A673 (cell line): ENCODE measurements around the gene MGAT4A. TPM values are rescaled to one million over a fixed set of nuclear protein-coding genes. Genes with fewer than 3 reads are reported as not detected.

Experiments used
- BruUV-seq: library from RNA; stranded (reverse); fragments of 400-500 nt; replicated peaks from 2 replicates; lab custom pipeline; 2021; lab: Mats Ljungman, UMichigan
- CTCF ChIA-PET: fragments of 300-600 bp; sonication (Branson Sonifier 250); formaldehyde crosslinking; loops from one replicate; lab custom pipeline; 2022; ENCODE audit warnings: antibody characterized with exemption; lab: Charles Lee
- POLR2A ChIA-PET: fragments of 300-600 bp; sonication (Branson Sonifier 250); formaldehyde crosslinking; loops from one replicate; lab custom pipeline; 2022; ENCODE audit warnings: antibody characterized with exemption; ENCODE audit not compliant: low non-redundant PET; lab: Charles Lee
- DNase-seq: peaks from one replicate; pipeline ENCODE4 v3.0.0-alpha.2; 2015; ENCODE audit warnings: low spot score
- H3K27ac ChIP-seq: fragments of 200-600 bp; sonication (generic); 2 replicates; pipeline ENCODE4 v1.5.1; 2016; ENCODE audit warnings: mixed run types, low read depth, mild to moderate bottlenecking, mixed read lengths, antibody characterized with exemption, low read length; ENCODE audit not compliant: poor library complexity, severe bottlenecking
- H3K27me3 ChIP-seq: fragments of 200-600 bp; sonication (generic); replicated peaks from 2 replicates; pipeline ENCODE4 v1.6.1; 2017; ENCODE audit warnings: mixed run types, low read depth, mild to moderate bottlenecking, mixed read lengths, antibody characterized with exemption, low read length; ENCODE audit not compliant: insufficient read depth, poor library complexity
- H3K36me3 ChIP-seq: fragments of 200-600 bp; sonication (generic); 2 replicates; pipeline ENCODE4 v1.6.1; 2016; ENCODE audit warnings: mixed run types, mild to moderate bottlenecking, mixed read lengths, antibody characterized with exemption, low read length; ENCODE audit not compliant: insufficient read depth, poor library complexity, severe bottlenecking
- H3K4me1 ChIP-seq: fragments of 200-600 bp; sonication (generic); 2 replicates; pipeline ENCODE4 v1.6.1; 2017; ENCODE audit warnings: mixed run types, mild to moderate bottlenecking, mixed read lengths, antibody characterized with exemption, low read length; ENCODE audit not compliant: insufficient read depth, poor library complexity, severe bottlenecking
- H3K4me3 ChIP-seq: fragments of 200-600 bp; sonication (generic); 2 replicates; pipeline ENCODE4 v1.5.1; 2016; ENCODE audit warnings: low read depth, mixed run types, mild to moderate bottlenecking, mixed read lengths, low read length; ENCODE audit not compliant: poor library complexity, severe bottlenecking
- H3K9me3 ChIP-seq: fragments of 200-600 bp; sonication (generic); 2 replicates; pipeline ENCODE4 v1.6.1; 2016; ENCODE audit warnings: mixed run types, low read depth, mild to moderate bottlenecking, mixed read lengths, antibody characterized with exemption, low read length; ENCODE audit not compliant: poor library complexity, severe bottlenecking
- EZH2 ChIP-seq: fragments of 200-600 bp; sonication (generic); IDR thresholded peaks from 2 replicates; pipeline ENCODE4 v1.6.1; 2017; ENCODE audit warnings: borderline replicate concordance, low read depth, mild to moderate bottlenecking, mixed read lengths, antibody characterized with exemption, low read length; ENCODE audit not compliant: poor library complexity, severe bottlenecking
- intact Hi-C: fragments of 100-400 bp; cut with micrococcal nuclease; formaldehyde crosslinking; loops from one replicate; pipeline ENCODE4 v1.10.0; 2022; ENCODE audit not compliant: unreplicated experiment
- total RNA-seq: library from RNA; stranded (reverse); gene quantifications from 2 replicates; pipeline ENCODE4 v1.2.3, GENCODE V29; 2021
- TF ChIP-seq, protein P1 (sequence below): fragments of 300-800, 200-600 bp; sonication (generic); conservative IDR thresholded peaks from 2 replicates; pipeline ENCODE4 v1.5.1; 2017; ENCODE audit warnings: low read depth, mild to moderate bottlenecking, antibody characterized with exemption, low read length, moderate library complexity, mixed read lengths

Gene MGAT4A
- total RNA-seq, 1 experiment from 2014 or later: 0.09 TPM

- POLR2A ChIA-PET: no interaction called here
- no peaks in the 10 kb centered on the region for H3K36me3 ChIP-seq
- no peak overlapping the region for H3K27ac ChIP-seq
- H3K27me3 ChIP-seq: peaks cover 4% of the 10 kb centered on the region
- no peak overlapping the region for H3K4me3 ChIP-seq
- no TSS peak for BruUV-seq
- DNase-seq: no peak
- H3K4me1 ChIP-seq: no peaks in the 10 kb centered on the region
- TF ChIP-seq EZH2: no peak
- TF ChIP-seq, protein P1, sequence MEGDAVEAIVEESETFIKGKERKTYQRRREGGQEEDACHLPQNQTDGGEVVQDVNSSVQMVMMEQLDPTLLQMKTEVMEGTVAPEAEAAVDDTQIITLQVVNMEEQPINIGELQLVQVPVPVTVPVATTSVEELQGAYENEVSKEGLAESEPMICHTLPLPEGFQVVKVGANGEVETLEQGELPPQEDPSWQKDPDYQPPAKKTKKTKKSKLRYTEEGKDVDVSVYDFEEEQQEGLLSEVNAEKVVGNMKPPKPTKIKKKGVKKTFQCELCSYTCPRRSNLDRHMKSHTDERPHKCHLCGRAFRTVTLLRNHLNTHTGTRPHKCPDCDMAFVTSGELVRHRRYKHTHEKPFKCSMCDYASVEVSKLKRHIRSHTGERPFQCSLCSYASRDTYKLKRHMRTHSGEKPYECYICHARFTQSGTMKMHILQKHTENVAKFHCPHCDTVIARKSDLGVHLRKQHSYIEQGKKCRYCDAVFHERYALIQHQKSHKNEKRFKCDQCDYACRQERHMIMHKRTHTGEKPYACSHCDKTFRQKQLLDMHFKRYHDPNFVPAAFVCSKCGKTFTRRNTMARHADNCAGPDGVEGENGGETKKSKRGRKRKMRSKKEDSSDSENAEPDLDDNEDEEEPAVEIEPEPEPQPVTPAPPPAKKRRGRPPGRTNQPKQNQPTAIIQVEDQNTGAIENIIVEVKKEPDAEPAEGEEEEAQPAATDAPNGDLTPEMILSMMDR: no peak
- intact Hi-C loops: no loop called here
- no peaks in the 10 kb centered on the region for H3K9me3 ChIP-seq
- CTCF ChIA-PET: no interaction called here
Observed at GRCh38 chr2:98772536-98772935, 41.6 kb upstream of the MGAT4A start.

- no peak for TF ChIP-seq EZH2
- TF ChIP-seq, protein P1: no peak
- no TSS peak for BruUV-seq
- intact Hi-C loops: no loop called here
- no peak for DNase-seq
- POLR2A ChIA-PET: no interaction called here
- no peak overlapping the region for H3K4me3 ChIP-seq
- no peaks in the 10 kb centered on the region for H3K9me3 ChIP-seq
- CTCF ChIA-PET: no interaction called here
- H3K27ac ChIP-seq: no peak overlapping the region
- peaks cover 4% of the 10 kb centered on the region for H3K27me3 ChIP-seq
- H3K4me1 ChIP-seq: no peaks in the 10 kb centered on the region
- H3K36me3 ChIP-seq: no peaks in the 10 kb centered on the region
Observed at GRCh38 chr2:98771721-98772524, 41.0 kb upstream of the MGAT4A start.

DNA sequence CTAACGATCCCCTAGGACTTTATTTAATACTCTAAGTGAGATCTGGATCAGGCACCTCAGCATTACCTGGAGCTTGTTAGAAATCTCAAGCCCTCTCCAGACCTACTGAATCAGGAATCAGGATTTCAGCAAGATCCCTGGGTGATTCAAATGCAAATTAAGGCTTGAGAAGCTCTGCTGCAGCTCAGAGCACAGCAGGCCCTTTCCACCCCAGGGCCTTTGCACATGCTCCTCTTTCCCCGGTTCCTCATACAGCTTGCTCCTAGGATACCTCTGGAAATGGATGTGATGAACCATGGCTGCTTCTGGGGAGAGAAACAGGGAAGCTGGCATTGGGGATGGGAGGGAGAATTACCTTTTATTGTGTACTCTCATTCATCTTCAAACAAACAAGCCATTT, 40.3 kb upstream of the MGAT4A start:
- ChIA-PET POLR2A (no interaction called here), CTCF (no interaction called here)
- BruUV-seq: no TSS peak
- H3K4me3 ChIP-seq: no peak overlapping the region
- intact Hi-C loops: no loop called here
- peaks cover 4% of the 10 kb centered on the region for H3K27me3 ChIP-seq
- no peaks in the 10 kb centered on the region for H3K9me3 ChIP-seq
- H3K4me1 ChIP-seq: no peaks in the 10 kb centered on the region
- DNase-seq: no peak
- TF ChIP-seq, protein P1: no peak
- TF ChIP-seq EZH2: no peak
- H3K27ac ChIP-seq: no peak overlapping the region
- H3K36me3 ChIP-seq: no peaks in the 10 kb centered on the region
